HL-60/S4 treated with phorbol 12-myristate 13-acetate at 8.2 ng/mL for 4 days and 3 days (cell line): ENCODE measurements around the gene PRSS16.

Experiments
- in situ Hi-C: fragments of 300-500 bp; cut with MboI; formaldehyde crosslinking; loops from 2 replicates; pipeline ENCODE4 v1.15.0; 2022; ENCODE audit warnings: low sequenced_read_pairs

Gene PRSS16

DNA sequence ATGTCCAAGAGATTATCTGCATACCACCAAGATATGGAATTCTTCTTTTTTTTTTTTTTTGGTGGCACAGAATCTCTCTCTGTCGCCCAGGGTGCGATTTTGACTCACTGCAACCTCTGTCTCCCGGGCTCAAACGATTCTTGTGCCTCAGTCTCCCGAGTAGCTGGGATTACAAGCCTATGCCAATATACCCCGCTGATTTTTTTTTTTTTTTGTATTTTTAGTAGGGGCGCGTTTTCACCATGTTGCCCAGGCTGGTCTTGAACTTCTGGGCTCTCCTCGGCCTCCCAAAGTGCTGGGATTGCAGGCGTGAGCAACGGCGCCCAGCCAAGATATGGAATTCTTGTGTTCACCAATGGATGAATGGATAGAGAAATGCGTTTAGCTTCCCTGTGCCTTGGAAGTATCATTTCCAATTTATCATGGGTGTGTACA lies 33.6 kb downstream of the PRSS16 start:
- in situ Hi-C loops, result no loop called here

DNA sequence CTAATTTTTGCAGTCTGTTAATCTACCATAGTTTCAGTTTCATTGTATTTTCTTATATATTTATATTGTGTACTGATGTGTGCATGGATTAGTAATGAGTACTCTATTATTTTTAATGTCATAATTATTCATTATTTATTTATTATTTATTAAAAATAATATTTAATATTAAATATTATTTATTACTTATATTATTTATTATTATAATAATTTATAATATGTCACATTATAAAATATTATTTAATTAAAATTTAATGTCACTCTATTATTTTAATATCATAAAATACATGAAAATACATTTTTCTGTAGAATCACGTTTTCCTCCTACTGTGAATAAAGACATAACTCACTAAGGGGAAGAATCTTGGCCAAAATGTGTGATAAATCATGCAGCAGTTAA lies 34.1 kb downstream of the PRSS16 start:
- in situ Hi-C loops, result no loop called here

DNA sequence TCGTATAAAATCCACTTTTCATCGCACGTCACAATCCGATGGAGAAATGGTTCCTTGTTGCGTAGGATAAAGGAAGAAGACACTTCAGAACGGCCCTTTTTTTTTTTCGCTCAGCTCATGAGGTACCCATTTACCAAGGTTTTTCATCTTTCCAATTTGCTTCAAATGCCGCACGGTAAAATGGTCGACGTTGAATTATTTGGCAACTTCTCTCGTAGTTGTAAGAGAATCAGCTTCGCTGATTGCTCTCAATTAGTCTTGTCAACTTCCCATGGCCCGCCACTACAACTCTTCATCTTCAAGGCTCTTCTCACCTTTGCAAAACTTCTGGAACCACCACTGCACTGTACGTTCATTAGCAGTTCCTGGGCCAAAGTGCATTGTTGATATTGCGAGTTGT lies 35.8 kb downstream of the PRSS16 start:
- in situ Hi-C loops, result no loop called here

DNA sequence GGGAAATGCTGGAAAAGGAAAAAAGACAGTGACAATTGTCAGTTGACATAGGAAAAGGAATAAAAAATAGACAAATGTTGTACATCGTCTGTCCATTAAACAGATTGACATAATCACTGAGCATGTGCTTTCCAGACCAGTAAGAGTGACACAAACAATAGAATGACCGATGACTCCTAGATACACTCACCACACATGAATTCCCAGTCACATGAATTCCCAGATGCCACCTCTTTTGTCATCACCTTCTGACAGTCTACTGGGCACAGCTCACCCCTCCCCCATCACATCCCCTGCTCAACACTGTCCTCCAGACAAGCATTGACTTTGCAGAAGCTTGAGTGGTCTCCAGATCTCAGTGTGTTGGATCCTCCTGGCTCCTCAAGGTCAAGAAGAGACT lies 38.6 kb downstream of the PRSS16 start:
- in situ Hi-C loops, result no loop called here

DNA sequence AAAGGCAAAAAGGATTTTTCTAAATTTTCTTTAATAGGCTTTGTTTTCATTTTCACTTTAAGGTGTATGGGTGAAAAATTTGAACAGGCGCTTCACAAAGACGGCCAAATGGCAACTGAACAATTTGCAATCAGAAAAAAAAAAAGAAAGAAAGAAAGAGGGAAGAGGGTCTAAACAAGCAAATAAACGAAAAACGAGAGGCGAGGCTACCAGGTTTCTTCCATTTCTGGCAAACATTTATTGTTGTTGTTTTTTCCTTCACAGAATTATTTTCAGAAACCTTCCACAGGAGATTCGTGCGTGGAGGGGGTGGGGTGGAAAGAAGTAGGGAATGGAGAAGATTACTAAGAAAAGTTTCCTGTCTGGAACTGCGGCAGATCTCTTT lies 40.2 kb downstream of the PRSS16 start:
- in situ Hi-C loops, result no loop called here

DNA sequence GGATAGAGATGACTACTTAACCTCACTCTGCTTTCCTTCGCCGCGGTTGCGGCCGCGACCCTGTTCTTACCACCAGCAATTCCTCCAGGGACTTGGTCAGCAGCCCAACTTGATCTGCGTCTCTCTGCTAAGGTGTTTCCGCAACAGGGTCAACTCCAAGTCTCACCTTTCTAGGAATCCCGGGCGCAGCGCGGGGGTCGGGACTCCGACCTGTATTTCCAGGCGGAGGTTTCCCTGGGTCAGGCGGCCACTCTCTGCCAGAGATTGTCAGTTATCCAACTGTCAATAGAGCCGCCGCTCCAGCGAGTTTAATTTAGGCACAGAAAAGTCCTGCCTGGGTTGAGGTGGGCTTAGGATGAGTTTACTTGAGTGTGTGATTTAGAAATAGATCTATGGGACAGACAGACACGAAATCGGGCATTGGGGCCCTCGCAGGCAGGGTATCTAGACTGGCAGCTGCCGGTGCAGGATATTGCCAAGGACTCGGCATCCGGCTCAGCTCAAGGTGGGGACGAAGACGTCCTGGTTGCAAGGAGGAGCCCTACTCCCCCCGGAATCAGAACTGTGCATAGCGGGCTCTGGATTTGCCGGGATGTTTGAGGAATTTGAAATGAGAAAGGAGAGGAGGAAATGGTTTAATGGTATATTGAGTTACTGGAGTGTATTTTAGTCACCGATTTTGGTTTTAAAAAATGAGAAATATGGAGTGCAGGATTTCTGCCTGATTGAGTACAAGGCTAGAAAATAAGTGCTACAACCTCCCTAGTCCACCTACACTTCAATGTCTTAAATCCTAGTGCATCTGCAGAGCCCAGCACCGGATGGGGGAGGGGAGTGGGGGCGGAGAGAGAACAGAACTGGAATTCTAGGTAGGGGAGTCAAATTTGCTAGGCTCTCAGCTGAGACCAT lies 40.9 kb downstream of the PRSS16 start:
- in situ Hi-C loops, result no loop called here

DNA sequence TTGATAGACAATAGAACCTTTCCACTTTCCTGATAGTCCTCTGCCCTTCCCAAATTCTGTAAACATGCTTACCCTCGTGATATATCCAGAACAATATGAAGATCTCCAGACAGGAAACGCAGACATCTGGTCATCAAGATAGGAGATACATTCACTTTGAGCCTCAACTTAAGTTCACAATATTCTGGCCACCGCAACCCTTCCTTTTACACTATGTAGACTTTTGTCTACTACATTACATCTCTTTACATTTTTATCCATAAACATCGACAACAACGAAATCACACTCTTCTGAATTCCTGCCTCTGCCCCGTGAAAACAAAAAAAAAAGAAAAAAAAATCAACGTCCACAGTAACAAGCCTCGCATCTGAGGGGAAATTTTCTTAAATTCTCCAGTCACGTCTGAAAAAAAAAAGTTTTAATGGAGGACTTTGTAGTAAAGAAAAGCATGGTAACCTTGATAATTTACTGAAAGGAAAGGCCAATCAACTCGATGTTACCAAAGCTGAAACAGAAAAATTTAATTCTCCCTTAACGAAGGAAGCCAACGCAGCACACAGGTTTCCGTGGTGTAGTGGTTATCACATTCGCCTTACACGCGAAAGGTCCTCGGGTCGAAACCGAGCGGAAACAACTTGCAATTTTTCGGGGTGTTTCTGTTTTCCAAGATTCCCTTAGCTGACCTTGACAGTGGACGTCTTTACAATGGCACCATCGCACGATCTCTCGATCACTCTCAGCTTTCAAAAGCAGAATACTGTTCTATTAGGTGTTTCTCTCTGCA lies 42.8 kb downstream of the PRSS16 start:
- in situ Hi-C loops, result no loop called here

DNA sequence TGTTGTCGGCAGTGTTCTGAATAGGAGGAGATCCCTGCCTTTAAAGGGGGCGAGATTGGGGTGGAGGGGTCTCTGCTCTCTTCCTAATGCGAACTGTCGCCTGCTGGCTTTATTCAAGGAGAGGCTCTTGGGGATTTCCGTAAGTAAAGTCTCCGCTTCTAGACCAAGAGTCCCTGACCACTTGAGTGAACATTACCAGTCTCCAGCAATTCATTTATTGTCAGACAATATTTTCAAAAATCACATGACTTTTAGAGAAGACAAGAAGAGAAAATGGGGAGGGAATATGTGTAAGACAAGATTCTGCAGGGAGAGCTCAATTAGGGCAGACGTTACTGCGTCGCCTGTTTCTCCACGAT lies 43.3 kb downstream of the PRSS16 start:
- in situ Hi-C loops, result no loop called here

DNA sequence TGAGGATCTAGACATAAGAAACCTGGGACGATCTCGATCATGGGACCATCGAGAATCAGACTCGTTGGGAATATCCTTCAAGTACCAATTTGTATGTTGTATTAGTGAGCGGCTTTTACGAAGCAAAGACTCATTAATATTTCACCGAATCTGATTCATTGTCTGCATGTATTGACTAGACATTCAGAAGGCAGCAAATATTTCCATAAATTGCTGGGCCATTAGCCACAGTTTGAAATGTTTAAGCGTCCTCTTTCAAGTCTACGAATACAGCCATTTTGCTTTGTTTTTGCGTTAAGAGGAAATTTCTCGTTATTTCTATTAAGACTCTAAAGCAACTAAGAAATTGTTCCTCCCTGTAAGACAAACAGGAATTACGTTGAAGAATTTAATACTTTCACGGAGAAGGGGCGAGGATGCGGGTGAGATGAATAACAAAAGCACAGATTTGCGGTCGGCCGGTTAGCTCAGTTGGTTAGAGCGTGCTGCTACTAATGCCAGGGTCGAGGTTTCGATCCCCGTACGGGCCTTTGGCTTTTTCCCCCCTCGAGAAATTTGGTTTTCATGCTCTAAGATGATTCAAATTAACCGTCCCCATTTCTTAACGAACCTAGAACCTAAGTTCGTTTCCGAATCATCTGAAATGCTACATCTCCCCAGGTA lies 46.1 kb downstream of the PRSS16 start:
- in situ Hi-C loops, result no loop called here

DNA sequence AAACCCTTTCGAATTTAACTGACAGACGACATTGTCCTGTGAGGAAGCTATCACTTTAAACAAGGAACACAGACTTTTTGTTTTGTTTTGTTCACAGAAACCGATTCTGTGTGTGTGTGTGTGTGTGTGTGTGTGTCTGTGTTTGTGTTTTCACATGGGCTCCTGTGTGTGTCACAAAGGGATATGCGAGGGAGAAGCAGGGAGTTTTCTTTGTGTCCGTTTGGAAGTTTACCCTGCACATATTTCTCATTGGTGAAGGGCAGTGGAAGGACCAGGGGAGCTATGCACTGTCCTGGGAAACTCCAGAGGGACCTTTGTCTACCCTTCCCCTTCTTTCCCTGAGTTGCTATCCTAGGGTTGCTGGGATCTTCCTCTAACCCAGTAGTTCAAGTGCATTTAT lies 46.9 kb downstream of the PRSS16 start:
- in situ Hi-C loops, result no loop called here

DNA sequence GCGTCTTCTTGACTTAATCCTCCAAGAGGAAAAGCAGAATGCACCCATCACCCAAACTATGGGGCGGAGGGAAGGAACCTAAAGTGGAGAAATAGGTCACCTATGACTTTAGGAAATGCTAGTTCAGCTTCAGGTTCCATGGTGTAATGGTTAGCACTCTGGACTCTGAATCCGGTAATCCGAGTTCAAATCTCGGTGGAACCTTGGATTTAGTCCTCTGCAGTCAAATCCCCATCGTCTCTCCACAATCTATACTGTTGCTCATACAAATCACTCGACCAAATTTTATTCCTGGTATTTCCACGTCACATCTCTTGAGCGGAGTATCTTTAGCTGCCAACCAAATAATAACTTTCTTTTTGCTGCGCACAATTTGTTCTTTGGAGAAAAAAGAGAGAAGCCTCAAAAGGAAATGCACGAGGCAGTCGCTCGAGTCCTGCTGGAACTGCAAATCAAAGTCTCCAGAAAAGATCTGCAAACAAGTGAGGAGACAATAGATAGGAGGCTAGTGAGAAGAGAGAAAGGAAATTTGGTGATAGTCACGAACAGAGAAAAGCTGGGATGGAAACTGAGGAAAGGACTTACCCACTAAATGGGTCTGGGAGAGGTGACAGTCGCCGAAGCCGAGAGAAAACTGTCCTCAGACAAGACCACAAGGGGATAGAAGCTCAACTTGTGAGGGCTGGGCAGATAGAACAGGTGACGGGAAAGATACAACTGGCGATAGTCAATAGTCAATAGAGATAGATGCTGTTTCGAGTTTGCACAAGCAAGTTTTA lies 48.0 kb downstream of the PRSS16 start:
- in situ Hi-C loops, result no loop called here

DNA sequence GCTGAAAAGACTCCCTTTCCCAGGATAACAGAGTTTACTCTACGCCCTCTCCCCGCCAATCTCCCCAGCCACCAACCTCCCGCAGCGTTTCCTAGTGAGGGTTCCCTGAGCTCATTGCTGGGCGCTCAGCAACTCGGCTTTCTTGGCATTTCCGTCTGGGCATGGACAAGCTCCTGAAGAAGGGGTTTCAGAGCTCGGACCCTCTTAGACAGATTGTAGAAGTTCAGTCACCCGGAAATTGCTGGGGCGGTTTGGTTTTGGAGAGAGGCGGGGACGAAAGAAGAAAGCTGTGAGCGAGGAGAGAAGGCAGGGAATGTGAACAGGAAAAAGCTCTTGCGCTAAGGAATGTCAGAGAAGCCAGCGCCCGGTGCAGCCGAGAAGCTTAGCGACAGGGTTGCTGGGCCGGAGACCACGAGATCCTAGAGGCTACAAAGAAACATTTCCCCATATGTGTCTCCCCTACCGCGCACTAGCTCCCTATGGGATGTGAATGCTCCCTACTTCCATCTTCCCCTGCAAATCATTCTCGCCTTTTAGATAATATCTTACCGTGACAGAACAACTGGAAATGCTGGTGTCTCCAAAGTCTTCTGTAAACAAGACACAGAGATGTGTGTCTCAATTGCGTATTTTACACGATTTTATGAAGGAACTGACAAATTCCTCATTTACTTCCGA lies 48.7 kb downstream of the PRSS16 start:
- in situ Hi-C loops, result no loop called here

DNA sequence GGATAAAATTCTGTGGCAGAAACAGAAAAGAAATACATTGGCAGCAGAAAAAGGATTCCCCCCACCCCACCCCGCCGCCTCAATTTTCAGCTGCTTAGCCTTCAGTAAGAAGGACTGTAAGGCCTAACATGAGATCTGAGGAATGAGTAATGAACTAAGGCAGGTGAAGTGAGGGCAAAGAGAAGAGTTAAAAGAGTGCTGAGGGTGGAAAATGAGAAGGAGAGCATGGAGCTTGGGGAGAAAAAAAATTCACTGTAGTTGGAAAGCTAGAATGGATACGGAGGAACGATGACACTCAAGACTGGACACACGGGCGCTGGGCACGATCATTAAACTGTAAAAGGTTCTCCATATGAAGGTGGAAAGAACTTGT lies 50.0 kb downstream of the PRSS16 start:
- in situ Hi-C loops, result no loop called here

DNA sequence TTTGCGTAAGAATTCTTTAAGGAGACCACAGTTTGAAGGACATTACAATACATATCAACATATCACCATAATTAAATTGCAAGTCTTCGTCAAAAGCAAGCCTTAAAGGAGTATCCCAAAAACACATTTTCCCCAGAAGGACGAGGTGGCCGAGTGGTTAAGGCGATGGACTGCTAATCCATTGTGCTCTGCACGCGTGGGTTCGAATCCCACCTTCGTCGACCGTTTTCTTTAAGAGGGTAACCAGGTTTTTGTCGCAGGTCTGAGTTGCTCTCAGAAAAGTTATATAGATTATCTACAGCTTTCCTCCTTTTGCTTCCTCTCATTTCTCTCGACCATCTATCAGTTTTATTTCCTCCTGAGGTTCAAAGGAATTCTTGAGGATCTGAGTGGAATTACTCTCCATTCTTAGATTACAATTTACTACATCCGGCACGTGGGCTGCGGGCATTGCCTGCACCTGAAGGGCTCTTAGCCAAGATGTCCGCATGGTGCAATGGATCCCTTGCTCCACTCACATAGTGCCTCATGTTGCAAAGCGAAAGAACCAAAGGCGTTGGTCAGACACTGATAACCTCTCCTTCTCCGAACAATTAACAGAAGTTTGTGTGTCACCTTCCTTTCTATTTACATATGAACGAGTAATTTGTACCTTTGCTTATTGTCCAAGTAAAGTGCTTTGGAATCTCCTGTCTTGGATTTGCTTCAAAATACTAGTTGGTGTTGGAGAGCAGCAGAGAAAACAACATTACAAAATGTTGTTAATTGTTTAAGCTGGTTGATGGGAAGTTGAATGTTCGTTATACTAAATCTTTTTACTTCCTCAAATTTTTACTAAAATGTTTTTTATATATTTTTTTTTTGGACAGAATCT lies 50.6 kb downstream of the PRSS16 start:
- in situ Hi-C loops, result no loop called here

DNA sequence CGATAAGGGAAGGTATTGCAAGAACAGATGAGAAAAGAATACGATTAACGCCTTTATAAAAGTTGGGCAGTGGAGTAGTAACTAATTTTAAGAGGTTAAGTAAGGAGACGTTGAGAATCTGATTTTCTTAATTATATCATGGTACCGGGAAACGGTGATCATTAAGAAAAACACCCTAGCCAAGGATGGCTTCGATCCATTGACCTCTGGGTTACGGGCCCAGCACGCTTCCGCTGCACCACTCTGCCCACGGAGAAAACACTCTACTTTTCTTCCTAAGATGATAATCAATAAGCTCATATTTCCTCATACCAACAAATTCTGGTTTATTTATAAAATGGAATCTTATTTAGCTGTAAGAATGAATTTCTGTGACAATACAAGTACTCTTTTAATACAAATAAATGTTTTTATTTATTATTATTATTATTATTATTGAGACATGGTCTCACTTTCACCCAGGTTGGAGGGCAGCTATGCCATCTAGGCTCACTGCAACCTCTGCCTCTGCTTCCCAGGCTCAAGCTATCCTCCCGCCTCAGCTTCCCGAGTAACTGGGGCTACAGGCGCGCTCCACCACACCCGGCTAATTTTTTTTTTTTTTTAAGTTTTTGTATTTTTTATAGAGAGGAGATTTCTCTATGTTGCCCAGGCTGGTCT lies 56.2 kb downstream of the PRSS16 start:
- in situ Hi-C loops, result no loop called here
